ENCODE data around the gene GIPC2.
"Not testable (repeated sequence)": the region's sequence is repeated elsewhere in the genome, so short reads cannot be mapped to it uniquely, and the experiment has no call there.

GIPC2 gene

GRCh38 chr1:78071696-78072095 lies 25.9 kb downstream of the GIPC2 start:
- Histone ChIP-seq H3K4me1 (ENCODE audit: control insufficient read depth, insufficient read depth, low read length) (no peaks in the 10 kb centered on the region), H3K36me3 (ENCODE audit: control insufficient read depth, insufficient read depth, low read length) (no peaks in the 10 kb centered on the region), H3K27me3 (ENCODE audit: control insufficient read depth, insufficient read depth, low read length) (no peaks in the 10 kb centered on the region), H3K9me3 (ENCODE audit: control insufficient read depth, insufficient read depth, low read length) (no peaks in the 10 kb centered on the region), H3K4me3 (ENCODE audit: low read depth, low read length) (no peak overlapping the region), H3K9ac (ENCODE audit: low read depth, low read length) (no peak overlapping the region)

- Histone ChIP-seq H3K9ac (ENCODE audit: low read depth, low read length) (no peak overlapping the region), H3K4me1 (ENCODE audit: control insufficient read depth, insufficient read depth, low read length) (no peaks in the 10 kb centered on the region), H3K9me3 (ENCODE audit: control insufficient read depth, insufficient read depth, low read length) (no peaks in the 10 kb centered on the region), H3K27me3 (ENCODE audit: control insufficient read depth, insufficient read depth, low read length) (no peaks in the 10 kb centered on the region), H3K36me3 (ENCODE audit: control insufficient read depth, insufficient read depth, low read length) (no peaks in the 10 kb centered on the region), H3K4me3 (ENCODE audit: low read depth, low read length) (no peak overlapping the region)
These were observed 26.4 kb downstream of the GIPC2 start for GRCh38 chr1:78072216-78072615.

GRCh38 chr1:78073441-78073840 lies 27.7 kb downstream of the GIPC2 start:
- H3K36me3 ChIP-seq (ENCODE audit: control insufficient read depth, insufficient read depth, low read length) = no peaks in the 10 kb centered on the region
- no peak overlapping the region for H3K9ac ChIP-seq (ENCODE audit: low read depth, low read length)
- H3K4me1 ChIP-seq (ENCODE audit: control insufficient read depth, insufficient read depth, low read length) = no peaks in the 10 kb centered on the region
- no peak overlapping the region for H3K4me3 ChIP-seq (ENCODE audit: low read depth, low read length)
- H3K27me3 ChIP-seq (ENCODE audit: control insufficient read depth, insufficient read depth, low read length) = no peaks in the 10 kb centered on the region
- H3K9me3 ChIP-seq (ENCODE audit: control insufficient read depth, insufficient read depth, low read length) = no peaks in the 10 kb centered on the region

- Histone ChIP-seq H3K4me1 (ENCODE audit: control insufficient read depth, insufficient read depth, low read length) (peaks cover 7% of the 10 kb centered on the region), H3K9me3 (ENCODE audit: control insufficient read depth, insufficient read depth, low read length) (no peaks in the 10 kb centered on the region), H3K9ac (ENCODE audit: low read depth, low read length) (no peak overlapping the region)
These were observed 29.9 kb downstream of the GIPC2 start for GRCh38 chr1:78075621-78076020.

GRCh38 chr1:78078358-78078757 lies 32.6 kb downstream of the GIPC2 start:
- no peaks in the 10 kb centered on the region for H3K36me3 ChIP-seq (ENCODE audit: control insufficient read depth, insufficient read depth, low read length)
- H3K27me3 ChIP-seq (ENCODE audit: control insufficient read depth, insufficient read depth, low read length) = no peaks in the 10 kb centered on the region
- H3K9me3 ChIP-seq (ENCODE audit: control insufficient read depth, insufficient read depth, low read length) = no peaks in the 10 kb centered on the region
- no peak overlapping the region for H3K4me3 ChIP-seq (ENCODE audit: low read depth, low read length)
- H3K4me1 ChIP-seq (ENCODE audit: control insufficient read depth, insufficient read depth, low read length) = peaks cover 7% of the 10 kb centered on the region
- no peak overlapping the region for H3K9ac ChIP-seq (ENCODE audit: low read depth, low read length)

More at GRCh38 chr1:78075621-78076020, 29.9 kb downstream of the GIPC2 start:
- no peaks in the 10 kb centered on the region for H3K36me3 ChIP-seq (ENCODE audit: control insufficient read depth, insufficient read depth, low read length)
- H3K4me3 ChIP-seq (ENCODE audit: low read depth, low read length) = no peak overlapping the region
- no peaks in the 10 kb centered on the region for H3K27me3 ChIP-seq (ENCODE audit: control insufficient read depth, insufficient read depth, low read length)

GRCh38 chr1:78079580-78079979 lies 33.8 kb downstream of the GIPC2 start:
- Histone ChIP-seq H3K9me3 (ENCODE audit: control insufficient read depth, insufficient read depth, low read length) (no peaks in the 10 kb centered on the region), H3K36me3 (ENCODE audit: control insufficient read depth, insufficient read depth, low read length) (no peaks in the 10 kb centered on the region), H3K9ac (ENCODE audit: low read depth, low read length) (no peak overlapping the region), H3K27me3 (ENCODE audit: control insufficient read depth, insufficient read depth, low read length) (no peaks in the 10 kb centered on the region), H3K4me1 (ENCODE audit: control insufficient read depth, insufficient read depth, low read length) (peaks cover 7% of the 10 kb centered on the region), H3K4me3 (ENCODE audit: low read depth, low read length) (no peak overlapping the region)

GRCh38 chr1:78080767-78081166 lies 35.0 kb downstream of the GIPC2 start:
- H3K4me3 ChIP-seq (ENCODE audit: low read depth, low read length) = no peak overlapping the region
- peaks cover 7% of the 10 kb centered on the region for H3K4me1 ChIP-seq (ENCODE audit: control insufficient read depth, insufficient read depth, low read length)
- H3K9ac ChIP-seq (ENCODE audit: low read depth, low read length) = no peak overlapping the region

GRCh38 chr1:78081980-78082860 lies 36.5 kb downstream of the GIPC2 start:
- H3K4me3 ChIP-seq (ENCODE audit: low read depth, low read length) = no peak overlapping the region
- H3K4me1 ChIP-seq (ENCODE audit: control insufficient read depth, insufficient read depth, low read length) = peaks cover 7% of the 10 kb centered on the region

More at GRCh38 chr1:78080767-78081166, 35.0 kb downstream of the GIPC2 start:
- H3K27me3 ChIP-seq (ENCODE audit: control insufficient read depth, insufficient read depth, low read length) = no peaks in the 10 kb centered on the region
- no peaks in the 10 kb centered on the region for H3K36me3 ChIP-seq (ENCODE audit: control insufficient read depth, insufficient read depth, low read length)
- H3K9me3 ChIP-seq (ENCODE audit: control insufficient read depth, insufficient read depth, low read length) = no peaks in the 10 kb centered on the region

GRCh38 chr1:78084639-78085038 lies 38.9 kb downstream of the GIPC2 start:
- H3K9me3 ChIP-seq (ENCODE audit: control insufficient read depth, insufficient read depth, low read length); H3K4me1 ChIP-seq (ENCODE audit: control insufficient read depth, insufficient read depth, low read length); H3K27me3 ChIP-seq (ENCODE audit: control insufficient read depth, insufficient read depth, low read length); H3K36me3 ChIP-seq (ENCODE audit: control insufficient read depth, insufficient read depth, low read length); H3K9ac ChIP-seq (ENCODE audit: low read depth, low read length); H3K4me3 ChIP-seq (ENCODE audit: low read depth, low read length): not testable (repeated sequence)

More at GRCh38 chr1:78081980-78082860, 36.5 kb downstream of the GIPC2 start:
- no peaks in the 10 kb centered on the region for H3K36me3 ChIP-seq (ENCODE audit: control insufficient read depth, insufficient read depth, low read length)
- H3K27me3 ChIP-seq (ENCODE audit: control insufficient read depth, insufficient read depth, low read length) = no peaks in the 10 kb centered on the region
- no peak overlapping the region for H3K9ac ChIP-seq (ENCODE audit: low read depth, low read length)
- no peaks in the 10 kb centered on the region for H3K9me3 ChIP-seq (ENCODE audit: control insufficient read depth, insufficient read depth, low read length)

- Histone ChIP-seq H3K27me3 (ENCODE audit: control insufficient read depth, insufficient read depth, low read length) (no peaks in the 10 kb centered on the region), H3K4me1 (ENCODE audit: control insufficient read depth, insufficient read depth, low read length) (peaks cover 3% of the 10 kb centered on the region), H3K9ac (ENCODE audit: low read depth, low read length) (no peak overlapping the region), H3K4me3 (ENCODE audit: low read depth, low read length) (no peak overlapping the region), H3K36me3 (ENCODE audit: control insufficient read depth, insufficient read depth, low read length) (no peaks in the 10 kb centered on the region), H3K9me3 (ENCODE audit: control insufficient read depth, insufficient read depth, low read length) (no peaks in the 10 kb centered on the region)
These were observed 40.9 kb downstream of the GIPC2 start for GRCh38 chr1:78086697-78087096.

GRCh38 chr1:78088015-78088414 lies 42.2 kb downstream of the GIPC2 start:
- Histone ChIP-seq H3K4me3 (ENCODE audit: low read depth, low read length) (no peak overlapping the region), H3K9ac (ENCODE audit: low read depth, low read length) (no peak overlapping the region), H3K27me3 (ENCODE audit: control insufficient read depth, insufficient read depth, low read length) (no peaks in the 10 kb centered on the region), H3K4me1 (ENCODE audit: control insufficient read depth, insufficient read depth, low read length) (peaks cover 3% of the 10 kb centered on the region), H3K9me3 (ENCODE audit: control insufficient read depth, insufficient read depth, low read length) (no peaks in the 10 kb centered on the region), H3K36me3 (ENCODE audit: control insufficient read depth, insufficient read depth, low read length) (no peaks in the 10 kb centered on the region)

GRCh38 chr1:78088486-78088885 lies 42.7 kb downstream of the GIPC2 start:
- no peaks in the 10 kb centered on the region for H3K9me3 ChIP-seq (ENCODE audit: control insufficient read depth, insufficient read depth, low read length)
- no peaks in the 10 kb centered on the region for H3K27me3 ChIP-seq (ENCODE audit: control insufficient read depth, insufficient read depth, low read length)
- H3K9ac ChIP-seq (ENCODE audit: low read depth, low read length) = no peak overlapping the region
- no peaks in the 10 kb centered on the region for H3K36me3 ChIP-seq (ENCODE audit: control insufficient read depth, insufficient read depth, low read length)
- peaks cover 3% of the 10 kb centered on the region for H3K4me1 ChIP-seq (ENCODE audit: control insufficient read depth, insufficient read depth, low read length)
- no peak overlapping the region for H3K4me3 ChIP-seq (ENCODE audit: low read depth, low read length)
